OCI-LY3 (cell line): Measurements from ENCODE around the gene TMEM247.

Source experiments
- CTCF ChIP-seq: fragments of 200-600, 300-600 bp; sonication (generic); IDR thresholded peaks from 2 replicates; pipeline ENCODE4 v1.5.1; 2014; ENCODE audit warnings: antibody characterized with exemption, low read length, low read depth
- EZH2phosphoT487 ChIP-seq: fragments of 200-600 bp; shearing (Covaris generic); IDR thresholded peaks from 2 replicates; pipeline ENCODE4 v1.6.1; 2018; ENCODE audit warnings: antibody characterized with exemption, mixed run types, low read depth

DNA sequence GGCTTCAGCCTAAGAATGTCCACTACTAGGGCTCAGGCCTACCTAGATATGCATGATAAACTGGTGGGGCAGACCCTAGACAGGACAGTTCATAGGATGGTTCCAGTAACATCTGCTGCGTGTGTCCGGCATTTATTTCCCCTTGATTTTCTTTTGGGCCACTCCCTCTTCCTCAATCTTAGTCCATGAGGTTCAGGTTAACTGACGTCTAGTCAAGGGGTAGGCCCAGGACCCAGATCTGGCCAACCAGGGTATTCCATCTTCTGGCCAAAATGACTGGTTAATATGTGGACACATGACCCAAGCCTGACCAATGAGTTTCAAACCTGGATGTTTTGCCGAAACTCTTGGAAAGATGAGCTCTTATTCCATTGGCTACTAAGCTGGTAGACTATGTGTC is 15.2 kb downstream of the TMEM247 start:
- TF ChIP-seq CTCF (no peak), EZH2phosphoT487 (no peak)
